ENCODE data around the gene NAA15. TPM values are rescaled to one million over a fixed set of nuclear protein-coding genes. Genes with fewer than 3 reads are reported as not detected.
"Not testable (repeated sequence)": the region's sequence is repeated elsewhere in the genome, so short reads cannot be mapped to it uniquely, and the experiment has no call there.

The NAA15 gene
- total RNA-seq, 2 experiments from 2014 or later, result 91.2 to 95.8 TPM

DNA sequence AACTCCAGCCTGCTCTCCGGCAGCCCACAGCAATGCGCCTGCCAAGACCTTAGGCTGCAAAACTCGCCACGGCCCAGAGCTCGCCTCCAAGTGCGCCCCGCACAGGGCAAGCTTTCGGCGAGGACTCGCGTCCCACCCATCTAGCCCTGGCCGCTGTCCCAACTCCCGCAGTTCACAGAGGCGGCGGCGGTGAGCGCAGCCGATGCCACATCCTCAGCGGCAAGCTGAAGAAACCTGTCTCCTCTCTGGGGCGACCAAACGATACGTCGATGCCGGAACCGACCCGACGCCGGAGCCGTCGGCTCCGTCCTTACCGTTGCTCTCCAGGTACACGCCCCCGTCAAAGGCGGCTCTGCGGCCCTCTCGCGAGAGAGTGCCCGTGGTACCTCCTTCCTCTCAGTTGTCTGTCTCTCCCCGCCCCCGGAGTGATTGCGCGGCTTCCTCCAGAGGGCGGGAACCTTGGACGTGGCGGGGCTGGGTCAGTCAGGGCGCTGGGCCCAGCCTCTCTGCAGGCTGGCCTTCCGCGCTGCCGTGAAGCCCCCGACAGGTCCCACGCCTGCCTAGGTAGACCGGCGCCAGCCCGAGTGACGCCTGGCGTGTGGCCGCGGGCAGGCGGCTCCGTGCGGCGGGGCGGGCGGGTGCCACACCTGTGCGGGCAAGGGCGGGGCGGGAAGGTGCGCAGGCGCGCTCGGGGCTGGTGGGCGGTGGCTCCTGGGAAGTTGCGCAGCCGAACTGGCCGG, 152.2 kb downstream of the NAA15 start:
- Mint-ChIP-seq H3K27ac (peak overlapping the region; percentile 97), H3K4me3 (peak overlapping the region; percentile 95), H3K4me1 (ENCODE audit: low read depth) (peaks cover 50% of the 10 kb centered on the region), H3K36me3 (peaks cover 5% of the 10 kb centered on the region), H3K9me3 (no peaks in the 10 kb centered on the region), H3K27me3 (no peaks in the 10 kb centered on the region)
- CTCF ChIA-PET, result interaction anchor here (0.6 to 1.6 kb wide), 8 partner anchors 9 to 158 kb away, joined by 3 to 7 read pairs (median 4); partner anchors contain the start of gene SETD7
- POLR2A ChIA-PET, result interaction anchor here (0.9 to 2.5 kb wide), 8 partner anchors 9 to 438 kb away, joined by 3 to 23 read pairs (median 3); partner anchors contain the start of genes ELF2, NAA15, NOCT and SETD7
- peak; percentile 98 for DNase-seq
- intact Hi-C loops (cut with micrococcal nuclease), result loop anchor here (1.0 to 10.0 kb wide), 13 partner anchors 37 to 1211 kb away; partner anchors contain the start of genes ELMOD2, NAA15, NOCT and SCOC

DNA sequence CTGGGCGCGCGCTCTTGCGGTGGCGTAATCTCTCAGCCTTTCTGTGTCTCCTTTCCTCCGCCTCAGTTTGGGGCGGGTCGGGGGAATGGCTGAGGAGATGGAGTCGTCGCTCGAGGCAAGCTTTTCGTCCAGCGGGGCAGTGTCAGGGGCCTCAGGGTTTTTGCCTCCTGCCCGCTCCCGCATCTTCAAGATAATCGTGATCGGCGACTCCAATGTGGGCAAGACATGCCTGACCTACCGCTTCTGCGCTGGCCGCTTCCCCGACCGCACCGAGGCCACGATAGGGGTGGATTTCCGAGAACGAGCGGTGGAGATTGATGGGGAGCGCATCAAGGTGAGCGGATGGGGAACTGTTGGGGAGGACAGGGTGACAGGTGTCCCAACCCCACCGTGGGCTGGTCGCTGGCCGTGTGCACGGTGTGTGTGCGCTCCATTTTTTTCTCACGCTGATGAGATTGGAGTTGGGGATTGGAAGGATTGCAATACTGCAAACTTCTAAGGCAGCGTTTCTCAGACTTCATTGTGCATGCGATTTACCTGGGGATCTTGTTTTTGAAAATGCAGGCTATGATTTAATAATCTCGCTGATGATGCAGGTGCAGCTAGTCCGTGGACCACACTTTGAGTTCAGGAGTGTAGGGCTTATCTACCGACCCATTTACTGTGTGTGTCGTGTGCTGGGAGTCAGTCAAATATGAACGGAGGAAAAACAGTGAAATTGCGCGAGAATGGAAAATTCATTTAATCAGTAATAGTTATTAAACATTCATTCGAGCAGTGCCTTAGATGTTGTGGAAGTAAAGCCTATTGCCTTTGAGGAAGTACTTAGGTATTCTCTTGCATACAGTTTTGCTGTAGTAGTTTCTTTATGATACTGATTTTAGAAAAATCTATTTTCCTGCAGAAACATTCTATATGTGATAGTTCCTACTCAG, 153.1 kb downstream of the NAA15 start, which contains the start of gene RAB33B:
TSS of gene RAB33B (plus strand) at position 11 of the 935 bp plus-strand sequence. CDS start at position 86, 75 bp downstream.
- Mint-ChIP-seq H3K27me3 (no peaks in the 10 kb centered on the region), H3K36me3 (peaks cover 5% of the 10 kb centered on the region), H3K9me3 (no peaks in the 10 kb centered on the region), H3K27ac (peak within 1 kb of the TSS; percentile 97), H3K4me1 (ENCODE audit: low read depth) (peaks cover 58% of the 10 kb centered on the region), H3K4me3 (peak within 1 kb of the TSS; percentile 95)
- CTCF ChIA-PET, result interaction anchor here (1.2 kb wide), 1 partner anchor 40 kb away, joined by 4 read pairs; no protein-coding TSS in a partner anchor
- DNase-seq, result no peak
- POLR2A ChIA-PET, result interaction anchor here (0.5 to 2.5 kb wide), 3 partner anchors 10 to 145 kb away, joined by 3 to 23 read pairs (median 5); partner anchors contain the start of gene SETD7
- intact Hi-C loops (cut with micrococcal nuclease), result loop anchor here (2.0 to 10.0 kb wide), 6 partner anchors 202 to 1212 kb away; partner anchors contain the start of genes ELMOD2, SCOC and SLC7A11

DNA sequence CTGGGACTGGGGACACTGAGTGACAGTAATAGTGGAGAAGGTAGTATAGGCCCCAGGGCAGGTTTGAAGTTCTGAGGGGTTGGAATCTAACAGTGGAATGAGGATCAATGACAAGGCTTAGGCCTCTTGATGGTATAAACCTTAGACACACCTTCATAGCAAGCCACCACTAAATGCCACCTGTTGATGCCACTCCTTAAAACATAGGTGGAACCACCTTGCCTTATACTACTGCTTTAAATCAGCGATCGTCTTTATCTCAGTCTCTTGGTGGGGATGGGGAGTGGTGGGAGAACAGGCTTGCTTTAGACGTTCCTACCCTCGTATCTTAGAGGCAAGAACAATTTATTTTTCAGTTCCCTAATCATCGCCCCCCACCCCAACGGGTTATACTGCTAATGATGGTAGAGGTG, 153.8 kb downstream of the NAA15 start:
- H3K9me3 Mint-ChIP-seq, result no peaks in the 10 kb centered on the region
- peaks cover 5% of the 10 kb centered on the region for H3K36me3 Mint-ChIP-seq
- H3K27me3 Mint-ChIP-seq, result no peaks in the 10 kb centered on the region
- H3K27ac Mint-ChIP-seq, result no peak overlapping the region
- intact Hi-C loops (cut with micrococcal nuclease), result loop anchor here (2.0 to 10.0 kb wide), 3 partner anchors 202 to 918 kb away; partner anchors contain the start of gene SCOC
- DNase-seq, result no peak
- peak overlapping the region; percentile 95 for H3K4me3 Mint-ChIP-seq
- POLR2A ChIA-PET, result no interaction called here
- CTCF ChIA-PET, result no interaction called here
- peaks cover 62% of the 10 kb centered on the region for H3K4me1 Mint-ChIP-seq (ENCODE audit: low read depth)

DNA sequence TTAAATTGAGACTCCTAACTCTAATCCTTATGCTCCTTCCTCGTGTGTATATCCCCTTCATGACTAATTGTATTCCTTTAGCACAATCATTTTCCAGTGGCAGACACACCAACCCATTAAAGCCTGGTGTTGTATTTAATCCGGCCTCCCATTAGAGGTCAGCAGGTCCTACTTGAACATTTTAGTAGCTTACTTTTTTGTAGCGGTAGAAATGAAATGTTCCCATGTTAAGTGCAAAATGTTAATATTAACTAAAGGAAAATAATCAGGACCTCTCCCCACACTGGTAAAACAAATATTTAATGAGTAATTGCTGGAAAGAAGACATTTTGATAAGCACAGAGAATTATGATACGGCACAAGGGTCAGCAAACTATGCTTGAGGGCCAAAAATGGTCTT, 156.0 kb downstream of the NAA15 start:
- intact Hi-C loops (cut with micrococcal nuclease), result loop anchor here (10.0 kb wide), 1 partner anchor 397 kb away; no protein-coding TSS in a partner anchor
- no peak overlapping the region for H3K27ac Mint-ChIP-seq
- ChIA-PET CTCF (interaction anchor here (1.6 kb wide), 1 partner anchor 41 kb away, joined by 5 read pairs; no protein-coding TSS in a partner anchor), POLR2A (no interaction called here)
- H3K4me3 Mint-ChIP-seq, result no peak overlapping the region
- DNase-seq, result no peak
- H3K4me1 Mint-ChIP-seq (ENCODE audit: low read depth), result peaks cover 56% of the 10 kb centered on the region
- no peaks in the 10 kb centered on the region for H3K9me3 Mint-ChIP-seq
- H3K27me3 Mint-ChIP-seq, result no peaks in the 10 kb centered on the region
- H3K36me3 Mint-ChIP-seq, result peaks cover 6% of the 10 kb centered on the region

DNA sequence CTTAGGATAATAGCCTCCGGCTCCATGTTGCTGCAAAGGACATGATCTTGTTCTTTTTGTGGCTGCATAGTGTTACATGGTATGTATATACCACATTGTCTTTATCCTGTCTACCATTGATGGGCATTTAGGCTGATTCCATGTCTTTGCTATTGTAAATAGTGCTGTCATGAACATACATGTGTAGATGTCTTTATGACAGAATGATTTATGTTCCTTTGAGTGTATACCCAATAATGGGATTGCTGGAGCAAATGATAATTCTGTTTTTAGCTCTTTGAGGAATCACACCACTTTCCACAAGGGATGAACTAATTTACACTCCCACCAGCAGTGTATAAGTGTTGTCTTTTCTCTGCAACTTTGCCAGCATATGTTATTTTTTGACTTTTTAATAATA, 157.2 kb downstream of the NAA15 start:
- ChIA-PET CTCF (no interaction called here), POLR2A (no interaction called here)
- intact Hi-C loops (cut with micrococcal nuclease), result loop anchor here (10.0 kb wide), 1 partner anchor 396 kb away; no protein-coding TSS in a partner anchor
- H3K36me3 Mint-ChIP-seq, result peaks cover 6% of the 10 kb centered on the region
- H3K4me1 Mint-ChIP-seq (ENCODE audit: low read depth), result peaks cover 52% of the 10 kb centered on the region
- H3K4me3 Mint-ChIP-seq, result no peak overlapping the region
- no peak overlapping the region for H3K27ac Mint-ChIP-seq
- no peaks in the 10 kb centered on the region for H3K27me3 Mint-ChIP-seq
- no peaks in the 10 kb centered on the region for H3K9me3 Mint-ChIP-seq
- no peak for DNase-seq

DNA sequence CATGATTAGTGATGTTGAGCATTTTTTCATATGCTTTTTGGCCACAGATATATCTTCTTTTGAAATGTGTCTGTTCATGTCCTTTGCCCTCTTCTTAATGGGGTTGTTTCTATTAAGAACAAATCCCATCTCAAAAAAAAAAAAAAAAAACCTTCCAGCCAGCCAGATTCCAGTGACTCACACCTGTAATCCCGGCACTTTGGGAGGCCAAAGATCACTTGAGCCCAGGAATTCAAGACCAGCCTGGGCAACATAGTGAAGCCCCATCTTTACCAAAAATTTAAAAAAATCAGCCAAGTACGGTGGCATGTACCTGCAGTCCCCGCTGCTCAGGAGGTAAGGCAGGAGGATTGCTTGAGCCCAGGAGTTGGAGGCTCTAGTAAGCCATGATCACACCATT, 157.7 kb downstream of the NAA15 start:
- no peaks in the 10 kb centered on the region for H3K27me3 Mint-ChIP-seq
- H3K4me3 Mint-ChIP-seq, result no peak overlapping the region
- CTCF ChIA-PET, result no interaction called here
- peaks cover 53% of the 10 kb centered on the region for H3K4me1 Mint-ChIP-seq (ENCODE audit: low read depth)
- no peaks in the 10 kb centered on the region for H3K9me3 Mint-ChIP-seq
- H3K27ac Mint-ChIP-seq, result no peak overlapping the region
- intact Hi-C loops (cut with micrococcal nuclease), result loop anchor here (10.0 kb wide), 1 partner anchor 396 kb away; no protein-coding TSS in a partner anchor
- H3K36me3 Mint-ChIP-seq, result peaks cover 11% of the 10 kb centered on the region
- no peak for DNase-seq
- POLR2A ChIA-PET, result no interaction called here

DNA sequence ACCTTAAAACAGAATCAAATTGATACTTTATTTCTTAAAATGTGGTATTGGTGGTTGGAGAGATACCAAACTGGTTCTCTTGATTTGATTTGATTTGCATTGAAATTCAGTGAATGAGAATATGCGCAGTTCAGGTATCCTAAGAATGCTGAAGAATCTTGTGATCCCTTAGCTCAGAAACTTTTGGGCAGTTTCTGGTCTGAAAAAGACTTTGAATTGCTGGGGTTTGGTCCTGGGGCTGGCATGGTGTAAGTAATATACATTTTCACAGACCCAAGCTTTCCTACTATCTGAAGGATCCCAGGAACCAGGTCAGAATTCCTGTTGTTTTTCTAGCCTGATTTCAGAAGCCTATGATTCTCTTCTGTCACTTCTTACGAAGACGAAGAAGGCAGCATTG, 159.3 kb downstream of the NAA15 start:
- ChIA-PET POLR2A (no interaction called here), CTCF (no interaction called here)
- H3K27me3 Mint-ChIP-seq, result no peaks in the 10 kb centered on the region
- intact Hi-C loops (cut with micrococcal nuclease), result no loop called here
- H3K27ac Mint-ChIP-seq, result no peak overlapping the region
- H3K4me1 Mint-ChIP-seq (ENCODE audit: low read depth), result peaks cover 42% of the 10 kb centered on the region
- no peaks in the 10 kb centered on the region for H3K9me3 Mint-ChIP-seq
- no peak overlapping the region for H3K4me3 Mint-ChIP-seq
- no peak for DNase-seq
- peaks cover 9% of the 10 kb centered on the region for H3K36me3 Mint-ChIP-seq

DNA sequence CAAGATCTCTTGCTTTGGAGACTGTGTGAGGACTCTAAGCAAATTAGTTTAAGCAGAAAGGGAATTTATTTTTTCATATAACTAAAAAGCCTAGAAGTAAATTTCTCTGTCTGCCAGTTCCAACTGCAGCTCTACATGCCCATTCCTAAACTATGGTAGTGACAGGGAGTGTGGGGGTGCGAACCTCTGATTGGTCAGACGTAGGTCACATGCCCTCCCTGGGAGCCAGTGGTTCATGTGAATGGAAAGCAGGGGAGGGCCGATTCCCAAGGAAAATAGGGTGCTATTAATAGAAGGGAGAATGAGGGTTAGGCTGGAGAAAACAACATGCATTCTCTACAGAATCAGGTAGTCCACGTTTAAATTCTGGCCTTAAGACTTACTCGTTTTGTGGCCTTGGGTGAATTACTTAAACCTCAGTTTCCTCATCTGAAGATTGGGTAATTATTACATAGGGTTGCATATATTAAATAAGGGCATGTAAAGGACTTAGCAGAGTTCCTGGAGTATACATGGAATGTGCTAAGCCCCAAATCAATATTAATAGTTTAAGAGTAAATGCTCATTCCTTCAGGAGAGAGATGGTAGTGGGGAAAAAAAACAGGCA, 159.8 kb downstream of the NAA15 start:
- no peaks in the 10 kb centered on the region for H3K27me3 Mint-ChIP-seq
- peaks cover 38% of the 10 kb centered on the region for H3K4me1 Mint-ChIP-seq (ENCODE audit: low read depth)
- ChIA-PET CTCF (no interaction called here), POLR2A (no interaction called here)
- peaks cover 9% of the 10 kb centered on the region for H3K36me3 Mint-ChIP-seq
- H3K4me3 Mint-ChIP-seq, result no peak overlapping the region
- no peak for DNase-seq
- no peak overlapping the region for H3K27ac Mint-ChIP-seq
- no peaks in the 10 kb centered on the region for H3K9me3 Mint-ChIP-seq
- intact Hi-C loops (cut with micrococcal nuclease), result no loop called here

DNA sequence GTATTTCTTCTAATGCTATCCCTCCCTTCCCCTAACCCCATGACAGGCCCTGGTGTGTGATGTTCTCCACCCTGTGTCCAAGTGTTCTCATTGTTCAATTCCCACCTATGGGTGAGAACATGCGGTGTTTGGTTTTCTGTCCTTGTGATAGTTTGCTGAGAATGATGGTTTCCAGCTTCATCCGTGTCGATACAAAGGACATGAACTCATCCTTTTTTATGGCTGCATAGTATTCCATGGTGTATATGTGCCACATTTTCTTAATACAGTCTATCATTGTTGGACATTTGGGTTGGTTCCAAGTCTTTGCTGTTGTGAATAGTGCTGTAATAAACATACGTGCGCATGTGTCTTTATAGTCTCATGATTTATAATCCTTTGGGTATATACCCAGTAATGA, 163.2 kb downstream of the NAA15 start:
- H3K27me3 Mint-ChIP-seq; CTCF ChIA-PET; H3K4me1 Mint-ChIP-seq (ENCODE audit: low read depth); DNase-seq; H3K27ac Mint-ChIP-seq; intact Hi-C loops (cut with micrococcal nuclease); POLR2A ChIA-PET; H3K4me3 Mint-ChIP-seq: not testable (repeated sequence)
- Mint-ChIP-seq H3K36me3 (peaks cover 19% of the 10 kb centered on the region), H3K9me3 (peaks cover 14% of the 10 kb centered on the region)

DNA sequence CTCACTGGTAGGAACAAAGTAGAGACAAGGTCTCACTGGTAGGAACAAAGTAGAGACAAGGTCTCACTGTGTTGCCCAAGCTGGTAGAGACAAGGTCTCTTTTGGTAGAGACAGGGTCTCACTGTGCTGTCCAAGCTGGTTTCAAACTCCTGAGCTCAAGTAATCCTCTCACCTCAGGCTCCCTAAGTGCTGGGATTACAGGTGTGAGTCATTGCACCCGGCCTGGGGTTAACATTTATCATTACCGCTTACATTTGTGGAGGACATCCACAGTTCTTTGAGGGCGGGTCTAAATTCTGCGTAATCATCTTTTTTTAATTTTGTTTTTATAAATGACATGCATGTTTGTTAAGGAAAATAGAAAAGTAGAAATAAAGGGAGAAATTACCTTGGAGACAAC, 164.6 kb downstream of the NAA15 start:
- peaks cover 8% of the 10 kb centered on the region for H3K4me1 Mint-ChIP-seq (ENCODE audit: low read depth)
- DNase-seq, result no peak
- ChIA-PET POLR2A (no interaction called here), CTCF (no interaction called here)
- H3K27ac Mint-ChIP-seq, result no peak overlapping the region
- H3K4me3 Mint-ChIP-seq, result no peak overlapping the region
- peaks cover 16% of the 10 kb centered on the region for H3K9me3 Mint-ChIP-seq
- intact Hi-C loops (cut with micrococcal nuclease), result no loop called here
- peaks cover 19% of the 10 kb centered on the region for H3K36me3 Mint-ChIP-seq
- no peaks in the 10 kb centered on the region for H3K27me3 Mint-ChIP-seq

DNA sequence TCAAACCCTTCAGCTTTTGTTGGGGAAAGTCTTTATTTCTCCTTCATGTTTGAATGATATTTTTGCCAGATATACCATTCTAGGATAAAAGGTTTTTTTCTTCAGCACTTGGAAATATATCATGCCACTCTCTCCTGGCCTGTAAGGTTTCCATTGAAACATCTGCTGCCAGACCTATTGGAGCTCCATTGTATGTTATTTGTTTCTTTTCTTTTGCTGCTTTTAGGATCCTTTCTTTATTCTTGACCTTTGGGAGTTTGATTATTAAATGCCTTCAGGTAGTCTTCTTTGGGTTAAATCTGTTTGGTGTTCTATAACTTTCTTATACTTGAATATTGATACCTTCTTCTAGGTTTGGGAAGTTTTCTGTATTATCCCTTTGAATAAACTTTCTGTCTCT, 167.5 kb downstream of the NAA15 start:
- peaks cover 32% of the 10 kb centered on the region for H3K36me3 Mint-ChIP-seq
- H3K9me3 Mint-ChIP-seq, result peaks cover 27% of the 10 kb centered on the region
- H3K4me3 Mint-ChIP-seq; H3K4me1 Mint-ChIP-seq (ENCODE audit: low read depth); H3K27me3 Mint-ChIP-seq; DNase-seq; intact Hi-C loops (cut with micrococcal nuclease); POLR2A ChIA-PET; H3K27ac Mint-ChIP-seq; CTCF ChIA-PET: not testable (repeated sequence)

Measured in activated CD4-positive, alpha-beta memory T cell treated with anti-CD3 and anti-CD28 coated beads for 36 hours (primary cell).